GM19372 (cell line): Measurements from ENCODE around the gene C5orf47.
A peak's percentile ranks its signal among the peaks of the same experiment; 100 is the strongest.
"Not testable (repeated sequence)": the region's sequence is repeated elsewhere in the genome, so short reads cannot be mapped to it uniquely, and the experiment has no call there.

Experiments used
- ATAC-seq: cut with Tn5 transposase; IDR thresholded peaks from one replicate; pipeline ENCODE4 v1.9.1; 2021; ENCODE audit warnings: mild to moderate bottlenecking, low read depth, moderate library complexity; ENCODE audit not compliant: unreplicated experiment

C5orf47 gene

GRCh38 chr5:173969167-173970049 is 19.6 kb upstream of the C5orf47 start:
- ATAC-seq, result no peak

- no peak for ATAC-seq
These were observed 17.9 kb upstream of the C5orf47 start for GRCh38 chr5:173970878-173971650.

DNA sequence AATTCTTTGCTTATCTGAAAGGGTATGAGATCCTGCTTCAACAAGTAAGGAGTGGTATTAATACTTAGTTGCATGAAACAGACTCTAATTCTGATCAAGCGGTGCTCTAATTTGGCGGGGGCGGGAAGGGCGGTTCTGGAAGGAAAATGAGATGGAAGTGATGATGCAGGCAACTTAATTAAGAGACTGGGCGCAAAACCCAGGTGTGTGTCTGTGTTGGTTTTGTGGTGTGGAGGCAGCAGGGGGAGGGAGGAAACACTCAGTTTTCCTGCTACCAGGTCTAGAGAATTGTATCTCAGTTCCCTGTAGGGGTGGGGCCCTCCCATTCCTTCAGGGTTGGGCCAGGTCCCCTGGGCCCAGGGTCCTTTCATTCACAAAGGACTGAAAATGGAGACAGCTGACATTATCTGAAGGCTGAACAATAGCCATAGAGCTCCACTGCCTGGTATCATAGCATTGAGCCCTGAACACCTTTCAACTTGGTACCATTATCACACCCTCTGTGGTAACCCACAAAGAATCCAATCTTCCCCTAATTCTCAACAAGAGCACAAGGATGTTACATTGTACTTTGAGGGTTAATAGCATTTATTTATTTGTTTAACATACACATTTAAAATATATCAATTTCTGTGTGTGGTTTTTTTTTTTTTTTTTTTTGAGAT is 17.2 kb upstream of the C5orf47 start:
- no peak for ATAC-seq

DNA sequence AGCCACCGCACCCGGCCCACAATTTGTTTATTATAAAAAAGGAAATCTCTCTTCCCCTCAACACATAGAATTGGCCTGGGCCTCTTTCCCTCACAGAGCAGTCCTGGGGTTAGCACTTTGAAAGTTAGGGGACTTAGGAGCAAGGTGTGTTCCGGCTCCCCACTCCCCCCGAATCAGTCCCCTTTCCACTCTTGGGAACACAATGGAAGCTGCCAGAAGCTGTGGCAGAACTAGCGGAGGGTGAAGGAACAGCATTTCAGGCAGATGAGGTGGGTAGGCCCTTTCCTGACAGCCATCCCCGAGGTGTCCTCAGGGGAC is 16.4 kb upstream of the C5orf47 start:
- no peak for ATAC-seq

- ATAC-seq, result peak; percentile 79
These were observed 15.9 kb upstream of the C5orf47 start for GRCh38 chr5:173972925-173973615.

DNA sequence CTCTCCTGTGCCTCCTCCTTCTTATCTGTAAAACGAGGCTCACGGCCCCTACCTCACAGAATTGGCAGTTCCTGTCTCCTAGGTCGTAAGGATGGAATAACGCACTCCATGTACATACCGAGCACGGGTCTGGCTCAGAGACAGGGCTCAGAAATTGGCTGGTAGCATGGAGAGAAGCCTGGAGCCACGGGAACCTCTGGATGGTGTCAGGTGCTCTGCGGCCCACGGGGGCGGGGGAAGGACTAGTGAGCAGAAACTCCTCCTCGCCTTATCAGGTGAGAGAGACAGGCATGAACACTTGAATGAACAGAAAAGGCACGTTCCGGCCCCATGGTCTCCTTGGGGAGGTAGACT is 15.4 kb upstream of the C5orf47 start:
- ATAC-seq, result peak; percentile 26

DNA sequence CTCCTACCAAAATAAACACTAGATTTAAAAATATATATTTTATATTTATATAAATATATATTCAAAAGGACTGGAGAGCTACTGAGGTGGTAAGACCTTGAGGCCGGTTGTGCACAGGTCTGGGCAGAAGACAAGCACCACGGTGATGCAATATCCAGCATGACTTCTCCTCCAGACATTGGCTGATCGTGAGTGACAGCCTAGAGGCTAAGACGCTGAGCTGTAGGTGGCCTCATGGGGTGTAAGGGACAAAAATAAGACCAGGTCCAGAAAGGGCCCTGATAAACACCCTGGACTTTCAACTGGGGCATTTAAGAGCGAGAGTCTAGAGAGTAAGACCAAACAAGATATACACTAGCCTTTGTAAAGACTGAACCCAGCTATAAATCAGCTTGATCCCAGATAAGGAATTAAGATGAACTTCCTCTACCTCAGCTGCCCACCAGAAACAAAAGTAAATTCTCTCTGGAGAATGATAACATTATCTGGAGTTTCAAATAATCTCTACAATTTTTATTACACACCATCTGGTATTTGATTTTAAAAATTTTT is 14.2 kb upstream of the C5orf47 start:
- ATAC-seq, result no peak

DNA sequence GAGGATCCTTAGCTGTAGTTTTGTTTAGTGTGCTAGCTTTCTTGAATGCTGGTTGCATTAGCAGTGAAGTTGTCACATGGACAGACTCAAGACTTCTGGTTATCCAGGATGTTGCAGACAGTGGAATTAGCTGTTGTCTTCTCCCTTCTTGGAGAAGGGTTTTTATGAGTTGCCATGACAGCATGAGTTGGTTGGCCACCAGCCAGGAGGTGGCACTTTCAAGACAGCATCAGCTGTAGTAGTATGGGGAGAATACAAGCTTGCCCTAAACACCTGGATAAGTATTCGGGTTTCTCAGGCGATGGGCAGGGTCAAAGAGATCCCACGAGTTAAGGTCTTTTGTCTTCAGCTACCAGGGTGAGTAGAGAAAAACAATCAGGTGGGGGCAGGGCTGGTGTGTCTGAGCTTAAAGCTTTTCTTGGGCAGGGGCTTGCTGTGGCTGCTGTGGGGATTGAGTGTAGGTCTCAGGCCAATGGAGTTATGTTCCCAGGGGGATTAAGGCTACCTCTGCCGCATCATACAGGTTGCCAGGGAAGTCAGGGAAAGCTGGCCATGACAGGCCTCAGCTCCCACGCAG is 7.7 kb upstream of the C5orf47 start:
- ATAC-seq, result no peak

DNA sequence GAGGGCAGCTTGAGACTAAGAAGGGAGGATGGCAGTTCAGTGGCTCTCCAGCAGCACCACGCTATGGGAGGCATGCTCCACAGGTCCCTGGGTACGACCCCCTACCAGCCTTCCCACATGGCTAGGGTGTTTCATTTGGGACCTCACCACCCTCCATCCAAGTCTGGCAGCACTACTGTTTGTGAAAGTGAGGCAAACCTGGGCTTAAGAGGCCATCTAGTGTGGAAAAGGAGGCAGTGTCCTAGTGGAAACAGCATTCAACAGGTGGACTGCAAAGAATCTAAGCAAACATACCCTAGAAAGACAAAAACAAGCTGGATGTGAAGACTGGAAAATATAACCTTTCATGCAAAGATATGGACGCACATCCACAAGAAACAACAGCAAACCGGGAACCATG is 4.8 kb upstream of the C5orf47 start:
- no peak for ATAC-seq

DNA sequence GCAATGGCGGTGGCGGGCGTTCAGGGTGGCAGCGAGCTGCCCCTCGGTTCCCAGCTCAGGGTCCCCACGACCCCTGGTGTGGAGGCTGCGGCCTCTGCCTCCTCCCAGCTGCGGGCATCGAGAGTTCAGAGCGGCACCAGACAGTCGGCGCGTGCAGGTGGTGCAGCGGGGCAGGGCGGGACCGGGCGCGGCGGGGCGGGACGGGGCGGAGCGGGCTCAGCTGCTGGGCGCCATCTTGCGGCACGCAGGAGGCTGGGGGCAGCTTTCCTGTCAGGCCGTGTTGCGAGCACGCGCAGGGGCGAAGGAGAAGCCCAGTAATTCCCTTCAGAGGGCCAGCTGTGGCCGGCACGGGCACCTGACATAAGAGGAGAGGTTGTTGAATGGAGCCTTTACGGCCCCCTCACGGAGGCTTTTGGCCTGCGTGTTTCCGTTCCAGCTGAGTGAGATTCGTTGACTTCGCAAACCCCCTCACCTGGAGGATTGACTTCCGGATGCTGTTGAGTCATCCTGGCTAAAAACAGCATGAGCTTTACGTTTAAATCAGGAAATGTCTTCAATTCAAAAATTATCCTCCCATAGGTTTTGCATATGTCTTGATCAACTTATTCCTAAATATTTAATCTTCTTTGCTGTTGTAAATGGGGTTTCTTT is 587 bp downstream of the C5orf47 start:
- ATAC-seq, result no peak

DNA sequence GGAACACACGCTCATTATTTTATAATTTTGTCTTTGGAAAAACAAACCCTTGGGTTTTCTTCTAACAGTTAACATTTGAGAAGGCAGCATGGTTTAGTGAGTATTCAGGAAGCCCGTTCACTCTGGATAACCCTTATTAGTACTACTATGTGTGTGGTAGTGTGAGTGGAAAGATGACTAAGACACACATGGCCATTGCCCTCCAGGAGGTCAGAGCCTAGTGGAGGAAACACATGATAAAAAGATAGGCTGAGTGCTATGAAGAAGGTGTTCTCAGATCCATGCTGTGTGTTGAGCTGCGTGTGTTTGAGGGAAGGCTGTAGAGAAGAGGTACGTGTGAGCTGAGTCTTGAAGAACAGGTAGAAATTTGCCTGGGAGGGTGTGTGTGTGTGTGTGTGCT is 8.4 kb downstream of the C5orf47 start:
- no peak for ATAC-seq

DNA sequence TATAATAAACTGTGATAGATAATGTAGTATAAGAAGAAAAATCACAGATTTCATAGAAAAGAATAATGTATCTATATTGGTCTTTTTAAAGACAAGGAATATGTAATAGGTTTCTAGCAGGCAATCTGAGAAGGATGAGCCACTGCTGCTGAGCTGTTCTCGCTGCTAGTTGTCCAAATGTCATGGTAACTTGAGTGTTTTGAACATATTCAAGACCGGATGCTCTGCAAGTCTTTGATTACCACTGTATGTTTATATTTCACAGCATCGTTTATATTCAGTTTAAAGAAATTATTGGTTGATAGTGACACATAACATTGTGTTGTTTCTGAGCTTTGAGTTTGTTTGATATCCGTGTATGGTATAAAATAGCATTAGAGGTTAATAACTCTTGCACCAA is 9.6 kb downstream of the C5orf47 start:
- ATAC-seq, result no peak

- no peak for ATAC-seq
These were observed 11.1 kb downstream of the C5orf47 start for GRCh38 chr5:174000076-174000475.

DNA sequence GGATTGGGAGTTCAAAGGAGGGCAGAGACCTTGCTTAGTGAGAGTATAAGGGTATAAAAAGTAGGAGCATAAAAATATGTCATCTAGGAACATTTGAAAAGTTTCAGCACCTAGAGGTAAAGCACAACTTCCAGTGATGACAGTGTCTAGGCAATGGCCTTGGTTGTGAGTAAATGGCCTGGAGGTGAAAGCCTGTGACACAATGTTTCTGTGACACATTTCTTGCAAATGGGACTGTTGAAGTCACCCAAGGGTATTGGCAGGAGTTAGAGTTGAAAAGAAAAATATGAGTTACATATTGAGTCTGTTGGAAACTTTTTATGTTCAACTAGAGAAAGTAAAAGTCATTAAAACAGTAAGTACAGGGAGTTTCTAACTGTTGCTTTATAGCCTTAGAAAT is 14.8 kb downstream of the C5orf47 start:
- ATAC-seq, result no peak

- no peak for ATAC-seq
These were observed 20.0 kb downstream of the C5orf47 start for GRCh38 chr5:174008922-174009321.

- ATAC-seq, result no peak
These were observed 21.4 kb downstream of the C5orf47 start for GRCh38 chr5:174010365-174010764.

DNA sequence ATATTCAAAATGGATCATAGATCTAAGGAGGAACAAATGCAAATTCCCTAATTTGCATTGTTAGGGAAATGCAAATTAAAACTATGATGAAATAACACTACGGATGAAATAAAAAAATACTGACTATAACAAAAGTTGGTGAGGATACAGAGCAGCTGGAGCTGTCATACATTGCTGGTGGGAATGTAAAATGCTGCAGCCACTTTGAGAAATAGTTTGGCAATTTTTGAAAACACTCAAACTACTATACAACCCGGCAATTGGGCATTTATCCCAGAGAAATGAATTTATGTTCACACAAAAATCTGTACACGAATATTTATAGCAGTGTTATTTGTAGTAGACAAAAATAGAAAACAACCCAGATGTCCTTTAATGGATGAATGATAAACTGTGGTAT is 22.5 kb downstream of the C5orf47 start:
- ATAC-seq, result no peak

DNA sequence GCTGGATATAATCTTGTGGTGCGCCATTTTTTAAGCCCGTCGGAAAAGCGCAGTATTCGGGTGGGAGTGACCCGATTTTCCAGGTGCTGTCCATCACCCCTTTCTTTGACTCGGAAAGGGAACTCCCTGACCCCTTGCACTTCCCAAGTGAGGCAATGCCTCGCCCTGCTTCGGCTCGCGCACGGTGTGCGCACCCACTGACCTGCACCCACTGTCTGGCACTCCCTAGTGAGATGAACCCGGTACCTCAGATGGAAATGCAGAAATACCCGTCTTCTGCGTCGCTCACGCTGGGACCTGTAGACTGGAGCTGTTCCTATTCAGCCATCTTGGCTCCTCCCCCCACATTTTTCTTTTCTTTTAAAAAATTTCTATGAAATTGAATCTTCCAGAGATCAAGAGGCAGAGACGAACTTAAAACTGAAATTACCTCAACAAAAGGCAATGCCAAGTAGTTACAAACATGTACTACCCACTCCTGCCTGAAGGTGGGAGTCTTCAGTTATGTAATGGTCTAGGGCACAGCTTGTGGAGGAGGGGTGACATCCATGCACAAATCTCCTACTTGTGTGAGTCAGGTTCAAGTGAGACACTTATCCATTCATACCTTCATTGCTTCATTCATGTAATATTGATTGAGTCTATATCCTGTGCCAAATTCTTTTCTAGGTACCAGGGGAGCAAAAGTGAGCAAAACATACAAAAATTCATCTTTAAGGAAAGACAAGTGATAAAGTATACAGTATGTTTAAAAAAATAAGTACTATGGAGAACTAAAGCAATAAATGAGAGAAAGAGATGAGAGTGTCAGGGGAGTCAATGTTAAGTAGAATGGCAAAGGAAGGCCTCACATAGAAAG is 31.3 kb downstream of the C5orf47 start:
- ATAC-seq, result not testable (repeated sequence)

DNA sequence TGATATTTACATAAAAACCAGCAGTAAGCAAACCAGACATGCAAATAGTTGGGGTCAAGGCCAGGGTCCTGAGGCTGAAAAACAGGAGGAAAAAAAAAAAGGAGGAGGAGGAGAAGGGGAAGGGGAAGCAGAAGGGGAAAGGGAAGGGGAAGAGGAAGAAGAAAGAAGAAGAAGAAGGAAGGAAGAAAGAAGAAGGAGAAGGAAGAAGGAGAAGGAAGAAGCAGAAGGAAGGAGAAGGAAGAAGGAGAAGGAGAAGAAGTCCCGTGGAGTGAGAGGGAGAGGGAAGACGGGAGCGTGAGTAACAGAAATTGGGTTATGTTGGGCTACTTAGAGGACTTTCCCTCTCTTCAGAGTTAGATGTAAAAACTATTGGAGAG is 31.9 kb downstream of the C5orf47 start:
- no peak for ATAC-seq
